Activated CD4-positive, alpha-beta T cell treated with anti-CD3 and anti-CD28 coated beads, Interleukin-2, amount 50 U/mL, for 4 hours (primary cell): ENCODE measurements around the gene MIEN1.
A peak's percentile ranks its signal among the peaks of the same experiment; 100 is the strongest.
"Not testable (repeated sequence)": the region's sequence is repeated elsewhere in the genome, so short reads cannot be mapped to it uniquely, and the experiment has no call there.

Source experiments
- DNase-seq, 2 experiments: peaks; one replicate each; pipeline ENCODE4 v3.0.0-alpha.2; 2020

Gene MIEN1

GRCh38 chr17:39755554-39756379 is 25.4 kb upstream of the MIEN1 start:
- peak; percentile 44 to 51 for DNase-seq

DNA sequence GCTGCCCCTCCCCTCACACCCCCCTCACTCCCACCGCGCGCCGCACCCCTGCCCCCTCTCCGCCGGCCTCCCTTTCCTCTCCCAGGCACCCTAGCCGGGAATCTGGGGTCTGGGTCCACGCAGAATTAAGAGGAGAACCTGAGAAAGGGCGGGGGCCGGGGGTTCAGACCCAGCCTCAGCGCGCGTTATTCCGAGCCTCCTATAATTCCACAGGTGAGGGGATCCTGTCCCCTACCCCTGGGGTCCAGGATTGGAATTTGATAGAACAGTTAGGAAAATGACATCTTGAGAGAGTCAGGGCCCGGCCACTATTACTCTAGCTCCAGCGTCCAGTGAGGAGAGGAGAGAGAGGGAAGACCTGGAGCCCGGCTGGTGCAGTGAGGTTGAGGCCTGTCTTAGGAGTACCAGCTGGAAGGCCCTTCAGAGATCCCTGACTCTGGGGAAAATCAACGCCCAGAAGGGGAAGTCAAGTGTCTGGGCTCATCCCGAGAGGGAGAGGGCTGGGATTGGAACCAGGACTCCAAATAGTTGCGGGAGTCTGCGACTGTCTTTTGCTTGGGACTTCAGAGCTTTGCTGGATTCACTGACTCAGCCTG is 24.7 kb upstream of the MIEN1 start:
- DNase-seq, result peak in 1 of 2 experiments; percentile 12

- DNase-seq, result peak; percentile 87 to 90
Measured at GRCh38 chr17:39754161-39754957, 24.0 kb upstream of the MIEN1 start.

- no peak for DNase-seq
Measured at GRCh38 chr17:39753514-39754160, 23.3 kb upstream of the MIEN1 start.

GRCh38 chr17:39752241-39752881 is 22.0 kb upstream of the MIEN1 start:
- no peak for DNase-seq

- DNase-seq, result no peak
Measured at GRCh38 chr17:39751637-39752036, 21.3 kb upstream of the MIEN1 start.

DNA sequence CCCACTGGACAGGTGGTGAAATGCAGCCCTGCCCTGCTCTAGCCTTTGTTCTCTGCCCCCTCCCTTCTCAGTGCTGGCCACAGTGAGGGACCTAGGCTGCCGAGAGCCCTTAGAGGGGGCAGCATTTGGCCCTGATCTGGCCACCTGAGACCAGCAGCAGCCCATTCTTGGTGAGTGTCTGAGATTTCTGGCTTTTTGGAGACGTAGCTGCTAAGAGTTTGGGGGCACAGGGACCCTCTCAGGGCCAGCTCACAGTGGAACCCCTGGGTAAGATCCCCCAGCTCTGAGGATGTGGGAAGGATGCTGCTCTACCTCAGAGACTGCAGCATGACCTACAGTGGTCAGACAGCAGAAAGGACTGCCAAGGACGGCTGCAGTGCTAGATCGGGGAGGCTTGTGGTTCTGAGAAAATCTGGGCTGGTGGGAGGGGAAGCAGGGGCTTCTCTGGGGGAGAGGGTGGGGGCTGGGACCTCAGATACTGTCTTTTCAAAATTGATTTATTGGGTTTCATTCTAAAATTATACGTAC is 20.7 kb upstream of the MIEN1 start:
- no peak for DNase-seq

GRCh38 chr17:39750131-39751015 is 20.0 kb upstream of the MIEN1 start:
- no peak for DNase-seq

DNA sequence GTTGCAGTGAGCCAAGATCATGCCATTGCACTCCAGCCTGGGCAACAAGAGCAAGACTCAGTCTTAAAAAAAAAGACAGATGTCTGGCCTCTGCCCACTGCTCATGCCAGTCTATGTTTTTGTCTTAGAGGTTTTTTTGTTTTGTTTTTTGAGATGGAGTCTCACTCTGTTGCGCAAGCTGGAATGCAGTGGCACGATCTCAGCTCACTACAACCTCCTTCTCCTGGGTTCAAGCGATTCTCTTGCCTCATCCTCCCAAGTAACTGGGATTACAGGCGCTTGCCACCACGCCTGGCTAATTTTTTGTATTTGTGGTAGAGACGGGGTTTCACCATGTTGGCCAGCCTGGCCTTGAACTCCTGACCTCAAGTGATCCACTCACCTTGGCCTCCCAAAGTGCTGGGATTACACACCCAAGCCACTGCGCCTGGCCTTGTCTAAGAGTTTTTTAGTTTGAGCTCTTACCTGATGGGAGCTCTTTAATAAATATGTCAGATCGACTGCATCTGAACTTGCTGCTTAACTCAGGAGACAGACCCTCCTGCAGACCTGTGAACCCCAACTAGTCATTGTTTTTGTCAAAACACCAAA is 18.2 kb upstream of the MIEN1 start:
- not testable (repeated sequence) for DNase-seq

DNA sequence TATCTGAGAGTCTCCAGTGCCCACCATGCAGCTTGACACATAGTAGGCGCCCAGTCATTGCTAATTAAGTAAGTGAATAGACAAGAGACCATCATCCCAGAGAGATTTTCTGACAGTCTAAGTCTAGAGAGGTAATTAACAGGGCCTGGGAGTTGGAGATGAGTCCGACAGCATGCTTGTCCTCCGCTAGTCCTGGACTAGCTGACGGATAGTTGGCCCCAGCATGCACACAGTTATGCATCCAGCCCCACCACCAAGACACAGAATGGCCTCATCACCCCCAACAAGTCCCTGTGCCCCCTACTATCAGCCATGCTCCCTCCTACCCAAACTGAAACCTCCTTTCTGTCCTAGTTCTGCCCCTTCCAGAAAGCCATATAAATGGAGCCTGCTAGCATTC is 17.4 kb upstream of the MIEN1 start:
- no peak for DNase-seq

DNA sequence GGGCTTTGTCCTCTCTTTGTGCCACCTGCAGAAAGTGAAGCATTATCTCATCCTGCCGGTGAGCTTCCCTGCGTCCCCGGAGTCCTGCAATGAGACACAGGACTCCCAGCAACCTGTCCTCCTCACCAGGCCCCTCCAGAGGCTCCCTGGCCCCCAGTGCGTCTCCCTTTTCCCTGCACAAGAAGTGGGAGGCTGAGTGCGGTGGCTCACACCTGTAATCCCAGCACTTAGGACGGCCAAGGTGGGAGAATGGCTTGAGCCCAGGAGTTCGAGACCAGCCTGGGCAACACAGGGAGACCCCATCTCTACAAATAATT is 15.8 kb upstream of the MIEN1 start:
- no peak for DNase-seq

GRCh38 chr17:39745335-39746144 is 15.2 kb upstream of the MIEN1 start:
- no peak for DNase-seq

DNA sequence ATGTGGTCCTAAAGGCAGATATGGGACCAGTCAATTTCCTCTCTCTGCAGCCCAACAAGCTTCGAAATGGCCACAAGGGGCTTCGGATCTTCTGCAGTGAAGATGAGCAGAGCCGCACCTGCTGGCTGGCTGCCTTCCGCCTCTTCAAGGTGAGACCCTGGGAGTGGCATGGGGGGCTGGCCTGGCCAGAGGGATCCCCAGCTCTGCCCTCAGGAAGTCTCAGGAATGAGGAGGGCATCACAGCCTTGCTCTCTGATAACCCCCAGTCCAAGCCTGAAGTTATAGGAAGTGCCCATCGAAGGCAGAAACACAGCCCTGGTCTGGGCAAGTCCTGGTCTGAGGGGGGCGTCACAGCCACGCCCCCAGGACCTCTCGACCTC is 14.5 kb upstream of the MIEN1 start:
- DNase-seq, result no peak

GRCh38 chr17:39744075-39744835 is 13.9 kb upstream of the MIEN1 start:
- DNase-seq, result no peak

DNA sequence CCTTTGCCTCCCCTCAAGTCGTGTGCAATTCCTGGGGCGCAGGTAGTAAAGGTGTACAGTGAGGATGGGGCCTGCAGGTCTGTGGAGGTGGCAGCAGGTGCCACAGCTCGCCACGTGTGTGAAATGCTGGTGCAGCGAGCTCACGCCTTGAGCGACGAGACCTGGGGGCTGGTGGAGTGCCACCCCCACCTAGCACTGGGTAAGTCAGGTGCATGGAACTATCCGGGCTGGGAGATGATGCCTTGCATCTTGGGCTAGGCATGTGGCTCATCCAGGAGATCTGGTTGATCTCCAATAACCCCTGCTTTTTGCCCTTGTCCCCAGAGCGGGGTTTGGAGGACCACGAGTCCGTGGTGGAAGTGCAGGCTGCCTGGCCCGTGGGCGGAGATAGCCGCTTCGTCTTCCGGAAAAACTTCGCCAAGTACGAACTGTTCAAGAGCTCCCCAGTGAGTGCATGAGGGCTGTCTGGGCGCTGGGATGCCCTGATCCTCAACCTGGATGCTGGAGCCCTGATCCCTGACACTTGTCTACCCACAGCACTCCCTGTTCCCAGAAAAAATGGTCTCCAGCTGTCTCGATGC is 12.6 kb upstream of the MIEN1 start:
- no peak for DNase-seq

- no peak for DNase-seq
Measured at GRCh38 chr17:39742126-39742855, 12.0 kb upstream of the MIEN1 start.

DNA sequence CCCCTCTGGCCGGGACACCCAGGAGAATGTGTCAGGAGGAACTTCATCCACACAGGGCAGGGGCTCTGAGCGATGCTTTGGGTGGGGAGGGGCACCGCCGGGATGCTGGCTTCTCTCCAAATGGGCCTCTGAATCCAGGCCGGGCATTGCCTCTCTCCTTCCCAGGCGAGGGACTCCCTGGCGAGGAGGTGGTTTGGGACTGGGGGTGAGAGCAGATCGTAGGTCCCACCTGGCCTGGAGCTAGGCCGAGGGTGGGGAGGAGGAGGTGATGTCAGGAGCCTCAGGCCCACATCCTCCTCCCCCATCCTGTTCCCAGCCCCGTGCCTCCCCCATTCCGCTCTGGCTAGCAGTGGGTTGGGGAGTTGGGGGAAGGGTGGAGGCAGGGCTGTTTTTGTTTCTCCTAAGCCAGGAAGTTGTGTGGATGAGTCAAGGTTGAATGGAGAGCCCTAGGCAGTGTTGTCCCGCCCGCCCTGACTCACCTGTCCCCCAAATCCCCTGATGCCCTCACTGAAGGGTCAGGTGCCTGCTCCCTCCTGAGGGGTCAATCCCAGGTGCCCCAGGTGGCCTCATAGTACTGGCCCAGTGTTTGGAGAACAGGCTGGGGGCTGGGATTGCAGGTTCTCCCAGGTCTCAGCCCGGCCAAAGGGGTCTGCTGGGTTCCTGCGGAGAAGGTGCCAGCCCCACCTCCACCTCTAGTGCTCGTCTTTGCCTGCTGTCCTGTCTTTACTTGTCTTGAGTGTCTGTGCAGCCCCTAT is 10.2 kb upstream of the MIEN1 start:
- DNase-seq, result no peak
